SKM-1 (cell line): Measurements from ENCODE around the gene BACE2.
"Not testable (repeated sequence)": the region's sequence is repeated elsewhere in the genome, so short reads cannot be mapped to it uniquely, and the experiment has no call there.

Source experiments
- DNase-seq: peaks from one replicate; lab custom pipeline; 2025; ENCODE audit not compliant: unreplicated experiment; lab: John Stamatoyannopoulos, UW

BACE2 gene

GRCh38 chr21:41182547-41182946, 14.6 kb downstream of the BACE2 start:
- DNase-seq: no peak

- no peak for DNase-seq
Observed at GRCh38 chr21:41183575-41183974, 15.6 kb downstream of the BACE2 start.

GRCh38 chr21:41185802-41186201, 17.8 kb downstream of the BACE2 start:
- DNase-seq: no peak

GRCh38 chr21:41186755-41187536, 19.0 kb downstream of the BACE2 start:
- no peak for DNase-seq

GRCh38 chr21:41187537-41188025, 19.6 kb downstream of the BACE2 start:
- DNase-seq: no peak

GRCh38 chr21:41188486-41189149, 20.7 kb downstream of the BACE2 start:
- DNase-seq: no peak

GRCh38 chr21:41189150-41189745, 21.3 kb downstream of the BACE2 start:
- DNase-seq: no peak

- DNase-seq: not testable (repeated sequence)
Observed at GRCh38 chr21:41192552-41192951, 24.6 kb downstream of the BACE2 start.

GRCh38 chr21:41195311-41195710, 27.4 kb downstream of the BACE2 start:
- no peak for DNase-seq

- DNase-seq: no peak
Observed at GRCh38 chr21:41196993-41197392, 29.0 kb downstream of the BACE2 start.

GRCh38 chr21:41197582-41197981, 29.6 kb downstream of the BACE2 start:
- no peak for DNase-seq

GRCh38 chr21:41198647-41199046, 30.7 kb downstream of the BACE2 start:
- DNase-seq: not testable (repeated sequence)

- DNase-seq: no peak
Observed at GRCh38 chr21:41199123-41199522, 31.2 kb downstream of the BACE2 start.

GRCh38 chr21:41199588-41199987, 31.6 kb downstream of the BACE2 start:
- no peak for DNase-seq

GRCh38 chr21:41201385-41201784, 33.4 kb downstream of the BACE2 start:
- no peak for DNase-seq

- DNase-seq: no peak
Observed at GRCh38 chr21:41204736-41205135, 36.8 kb downstream of the BACE2 start.

GRCh38 chr21:41207401-41208375, 39.7 kb downstream of the BACE2 start:
- DNase-seq: no peak

- DNase-seq: no peak
Observed at GRCh38 chr21:41208376-41208763, 40.4 kb downstream of the BACE2 start.

- DNase-seq: no peak
Observed at GRCh38 chr21:41209016-41209619, 41.2 kb downstream of the BACE2 start.

GRCh38 chr21:41210426-41211059, 42.6 kb downstream of the BACE2 start:
- DNase-seq: no peak
